HepG2 (cell line): Measurements from ENCODE around the gene CCL22. TPM values are rescaled to one million over a fixed set of nuclear protein-coding genes. Genes with fewer than 3 reads are reported as not detected.

ENCODE experiments used
- ARID2 ChIP-seq: sonication (generic); formaldehyde crosslinking; IDR thresholded peaks from 2 replicates; pipeline ENCODE4 v1.8.1; 2022; ENCODE audit warnings: mild to moderate bottlenecking, missing genetic modification reagents, borderline replicate concordance
- HES4 ChIP-seq: sonication (generic); formaldehyde crosslinking; IDR thresholded peaks from 2 replicates; pipeline ENCODE4 v1.9.0; 2021; ENCODE audit warnings: mild to moderate bottlenecking, missing genetic modification reagents, borderline replicate concordance
- SOX5 ChIP-seq: IDR thresholded peaks from 2 replicates; pipeline ENCODE4 v1.6.1; 2016; ENCODE audit warnings: borderline replicate concordance
- SOX6 ChIP-seq, 2 experiments: fragments of 450-650 bp in 1 of 2; sonication (generic) in 1 of 2; formaldehyde crosslinking in 1 of 2; IDR thresholded peaks; 2 replicates each; pipeline versions ENCODE4 v1.4.0 to v1.6.1; 2017 to 2020; ENCODE audit warnings: antibody characterized with exemption in 1 of 2, mild to moderate bottlenecking in 1 of 2, missing genetic modification reagents in 1 of 2
- ZFP1 ChIP-seq: IDR thresholded peaks from 2 replicates; pipeline ENCODE4 v1.6.1; 2016
- ZNF20 ChIP-seq: sonication (generic); formaldehyde crosslinking; IDR thresholded peaks from 2 replicates; pipeline ENCODE4 v1.4.0; 2020; ENCODE audit warnings: mild to moderate bottlenecking, moderate library complexity, missing genetic modification reagents
- ZNF235 ChIP-seq: sonication (generic); formaldehyde crosslinking; IDR thresholded peaks from 2 replicates; pipeline ENCODE4 v1.8.1; 2023; ENCODE audit warnings: mild to moderate bottlenecking, missing genetic modification reagents, borderline replicate concordance
- ZNF512B ChIP-seq: sonication (generic); formaldehyde crosslinking; IDR thresholded peaks from 2 replicates; pipeline ENCODE4 v1.5.1; 2020; ENCODE audit warnings: missing genetic modification reagents, mild to moderate bottlenecking, borderline replicate concordance
- ZNF605 ChIP-seq: sonication (generic); formaldehyde crosslinking; IDR thresholded peaks from 2 replicates; pipeline ENCODE4 v1.8.0; 2022; ENCODE audit warnings: mild to moderate bottlenecking, missing genetic modification reagents
- ZUFSP ChIP-seq: sonication (generic); formaldehyde crosslinking; IDR thresholded peaks from 2 replicates; pipeline ENCODE4 v1.9.0; 2021; ENCODE audit warnings: missing genetic modification reagents, mild to moderate bottlenecking, borderline replicate concordance
- polyA plus RNA-seq, 8 experiments: library from polyadenylated mRNA; depleted of rRNA in 3 of 8; stranded (reverse) in 7 of 8; unstranded in 1 of 8; fragments of >200 nt; fragmentation: Illumina TruSeq in 4 of 8; extraction: Trizol in 4 of 8; gene quantifications; 2 replicates each; pipeline versions ENCODE4 v1.2.1 to v1.2.3, GENCODE V29; 2011 to 2016; ENCODE audit warnings: low read depth in 4 of 8, missing spikeins in 1 of 8, mixed read lengths in 1 of 8; ENCODE audit not compliant: insufficient read depth in 1 of 8
- total RNA-seq, 5 experiments: library from RNA; depleted of rRNA; stranded (reverse); fragments of >200 nt; fragmentation: Illumina TruSeq; extraction: Trizol; gene quantifications; 2 replicates each; pipeline ENCODE4 v1.2.3, GENCODE V29; 2016; ENCODE audit warnings: low read depth in 1 of 5
- TF ChIP-seq, protein P1 (sequence below): sonication (generic); formaldehyde crosslinking; IDR thresholded peaks from 2 replicates; pipeline ENCODE4 v1.4.0; 2020; ENCODE audit warnings: mild to moderate bottlenecking, missing genetic modification reagents

The CCL22 gene
- total and polyA plus RNA-seq, 2 of the 13 experiments (the other 11 are each of a cell fraction or from before 2014, with no cell fraction given): not detected

DNA sequence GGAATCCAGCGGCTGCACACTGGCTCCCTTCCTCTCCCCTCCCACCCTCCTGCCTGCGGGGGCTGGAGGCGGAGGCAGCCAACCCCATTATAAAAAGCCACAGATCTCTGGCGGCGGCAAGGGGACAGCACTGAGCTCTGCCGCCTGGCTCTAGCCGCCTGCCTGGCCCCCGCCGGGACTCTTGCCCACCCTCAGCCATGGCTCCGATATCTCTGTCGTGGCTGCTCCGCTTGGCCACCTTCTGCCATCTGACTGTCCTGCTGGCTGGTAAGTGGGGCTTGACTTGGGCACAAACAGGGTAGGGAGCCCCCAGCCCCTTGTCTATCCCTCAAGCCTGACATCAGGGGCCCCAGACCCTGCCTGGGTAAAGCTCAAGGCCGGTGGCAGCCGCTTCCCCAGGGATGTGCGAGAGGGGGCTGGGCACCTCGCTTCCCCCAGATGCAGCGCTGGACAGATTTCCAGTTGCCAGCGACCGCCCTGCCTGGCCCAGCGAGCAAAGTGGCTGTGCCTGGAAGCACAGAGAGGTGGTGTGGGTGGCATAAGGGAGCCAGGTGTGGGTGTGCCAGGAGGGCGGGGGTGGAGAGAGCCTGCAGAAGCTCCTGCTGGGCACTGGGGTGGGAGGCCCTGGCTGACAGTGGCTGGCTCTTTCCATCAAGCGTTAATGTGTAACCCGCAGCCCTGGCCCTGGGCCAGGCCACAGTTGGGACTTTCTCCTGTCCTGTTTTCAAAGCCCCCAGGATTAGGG is 14.0 kb downstream of the CCL22 start, which contains the start of gene CX3CL1 (continued):
- TF ChIP-seq, protein P1, sequence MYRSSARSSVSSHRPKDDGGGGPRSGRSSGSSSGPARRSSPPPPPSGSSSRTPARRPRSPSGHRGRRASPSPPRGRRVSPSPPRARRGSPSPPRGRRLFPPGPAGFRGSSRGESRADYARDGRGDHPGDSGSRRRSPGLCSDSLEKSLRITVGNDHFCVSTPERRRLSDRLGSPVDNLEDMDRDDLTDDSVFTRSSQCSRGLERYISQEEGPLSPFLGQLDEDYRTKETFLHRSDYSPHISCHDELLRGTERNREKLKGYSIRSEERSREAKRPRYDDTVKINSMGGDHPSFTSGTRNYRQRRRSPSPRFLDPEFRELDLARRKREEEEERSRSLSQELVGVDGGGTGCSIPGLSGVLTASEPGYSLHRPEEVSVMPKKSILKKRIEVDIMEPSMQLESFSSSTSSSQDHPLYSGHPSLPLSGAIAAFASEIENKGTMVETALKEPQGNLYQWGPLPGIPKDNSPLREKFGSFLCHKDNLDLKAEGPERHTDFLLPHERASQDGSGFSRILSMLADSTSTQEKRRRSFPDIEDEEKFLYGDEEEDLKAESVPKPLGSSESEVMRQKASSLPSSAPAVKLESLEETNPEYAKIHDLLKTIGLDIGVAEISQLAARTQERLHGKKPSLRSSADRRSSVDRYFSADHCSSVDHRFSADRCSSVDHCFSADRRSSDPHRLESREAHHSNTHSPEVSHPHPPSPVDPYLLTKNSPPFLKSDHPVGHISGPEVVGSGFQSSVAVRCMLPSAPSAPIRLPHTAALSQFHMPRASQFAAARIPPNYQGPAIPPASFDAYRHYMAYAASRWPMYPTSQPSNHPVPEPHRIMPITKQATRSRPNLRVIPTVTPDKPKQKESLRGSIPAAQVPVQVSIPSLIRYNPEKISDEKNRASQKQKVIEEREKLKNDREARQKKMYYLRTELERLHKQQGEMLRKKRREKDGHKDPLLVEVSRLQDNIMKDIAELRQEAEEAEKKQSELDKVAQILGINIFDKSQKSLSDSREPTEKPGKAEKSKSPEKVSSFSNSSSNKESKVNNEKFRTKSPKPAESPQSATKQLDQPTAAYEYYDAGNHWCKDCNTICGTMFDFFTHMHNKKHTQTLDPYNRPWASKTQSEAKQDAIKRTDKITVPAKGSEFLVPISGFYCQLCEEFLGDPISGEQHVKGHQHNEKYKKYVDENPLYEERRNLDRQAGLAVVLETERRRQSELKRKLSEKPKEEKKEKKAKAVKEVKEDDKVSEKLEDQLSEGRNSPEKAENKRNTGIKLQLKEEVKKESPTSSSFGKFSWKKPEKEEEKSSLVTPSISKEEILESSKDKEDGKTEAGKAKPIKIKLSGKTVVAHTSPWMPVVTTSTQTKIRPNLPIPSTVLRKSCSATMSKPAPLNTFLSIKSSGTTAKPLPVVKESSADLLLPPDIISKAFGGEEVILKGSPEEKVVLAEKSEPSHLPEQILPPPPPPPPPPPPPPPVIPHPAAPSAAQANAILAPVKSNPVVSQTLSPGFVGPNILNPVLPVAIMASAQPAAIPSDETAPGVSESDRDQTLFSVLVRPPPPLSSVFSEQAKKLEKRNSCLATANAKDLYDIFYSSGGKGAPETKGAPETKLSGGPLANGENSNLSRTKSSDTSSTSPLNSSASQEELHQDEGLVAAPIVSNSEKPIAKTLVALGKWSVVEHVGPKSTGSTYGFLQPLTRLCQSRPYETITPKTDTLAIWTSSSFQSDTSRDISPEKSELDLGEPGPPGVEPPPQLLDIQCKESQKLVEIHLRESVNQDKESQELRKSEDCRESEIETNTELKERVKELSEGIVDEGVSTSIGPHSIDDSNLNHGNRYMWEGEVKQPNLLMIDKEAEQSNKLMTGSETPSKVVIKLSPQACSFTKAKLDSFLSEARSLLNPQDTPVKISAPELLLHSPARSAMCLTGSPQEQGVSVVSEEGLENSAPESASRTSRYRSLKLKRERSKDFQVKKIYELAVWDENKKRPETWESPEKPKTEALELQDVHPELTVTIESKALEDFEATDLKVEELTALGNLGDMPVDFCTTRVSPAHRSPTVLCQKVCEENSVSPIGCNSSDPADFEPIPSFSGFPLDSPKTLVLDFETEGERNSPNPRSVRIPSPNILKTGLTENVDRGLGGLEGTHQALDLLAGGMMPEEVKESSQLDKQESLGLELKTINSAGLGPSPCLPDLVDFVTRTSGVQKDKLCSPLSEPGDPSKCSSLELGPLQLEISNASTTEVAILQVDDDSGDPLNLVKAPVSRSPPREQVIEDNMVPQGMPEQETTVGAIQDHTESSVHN: peak; percentile 58; the same call in 1 of the 2 replicates
- TF ChIP-seq HES4 (CRISPR knock-in tag) (peak; percentile 87), ZNF20 (CRISPR knock-in tag) (no peak), SOX6 (IDR thresholded peaks at IDR 0.05) (no peak), SOX6 (CRISPR knock-in tag; IDR thresholded peaks at IDR 0.05) (peak; percentile 90), ZNF512B (CRISPR knock-in tag) (0 out of 2 replicates have a peak, but pooled peaks have one; percentile 76), ZNF235 (CRISPR knock-in tag) (no peak), ZNF605 (CRISPR knock-in tag) (peak; percentile 87; the same call in 1 of the 2 replicates), ZUFSP (CRISPR knock-in tag) (no peak), ZFP1 (CRISPR knock-in tag) (peak; percentile 90), SOX5 (CRISPR knock-in tag) (0 out of 2 replicates have a peak, but pooled peaks have one; percentile 35), ARID2 (CRISPR knock-in tag) (no peak)
